IPS-18a (cell line): ENCODE data around the gene CTNNA1.
"Not testable (repeated sequence)": the region's sequence is repeated elsewhere in the genome, so short reads cannot be mapped to it uniquely, and the experiment has no call there.

Experiments used
- H3K27ac ChIP-seq: one replicate; pipeline ENCODE4 v1.5.1; 2013; ENCODE audit warnings: low read length
- H3K27me3 ChIP-seq: one replicate; pipeline ENCODE4 v1.6.1; 2013; ENCODE audit warnings: mild to moderate bottlenecking, low read length; ENCODE audit not compliant: control insufficient read depth, insufficient read depth
- H3K36me3 ChIP-seq: one replicate; pipeline ENCODE4 v1.6.1; 2013; ENCODE audit warnings: low read depth, low read length; ENCODE audit not compliant: control insufficient read depth
- H3K4me1 ChIP-seq: one replicate; pipeline ENCODE4 v1.6.1; 2013; ENCODE audit warnings: low read depth, low read length; ENCODE audit not compliant: control insufficient read depth
- H3K4me3 ChIP-seq: one replicate; pipeline ENCODE4 v1.5.1; 2013; ENCODE audit warnings: low read length
- H3K9ac ChIP-seq: one replicate; pipeline ENCODE4 v1.6.1; 2013; ENCODE audit warnings: mild to moderate bottlenecking, low read length, moderate library complexity
- H3K9me3 ChIP-seq: one replicate; pipeline ENCODE4 v1.6.1; 2013; ENCODE audit warnings: low read depth, low read length; ENCODE audit not compliant: control insufficient read depth

CTNNA1 gene

DNA sequence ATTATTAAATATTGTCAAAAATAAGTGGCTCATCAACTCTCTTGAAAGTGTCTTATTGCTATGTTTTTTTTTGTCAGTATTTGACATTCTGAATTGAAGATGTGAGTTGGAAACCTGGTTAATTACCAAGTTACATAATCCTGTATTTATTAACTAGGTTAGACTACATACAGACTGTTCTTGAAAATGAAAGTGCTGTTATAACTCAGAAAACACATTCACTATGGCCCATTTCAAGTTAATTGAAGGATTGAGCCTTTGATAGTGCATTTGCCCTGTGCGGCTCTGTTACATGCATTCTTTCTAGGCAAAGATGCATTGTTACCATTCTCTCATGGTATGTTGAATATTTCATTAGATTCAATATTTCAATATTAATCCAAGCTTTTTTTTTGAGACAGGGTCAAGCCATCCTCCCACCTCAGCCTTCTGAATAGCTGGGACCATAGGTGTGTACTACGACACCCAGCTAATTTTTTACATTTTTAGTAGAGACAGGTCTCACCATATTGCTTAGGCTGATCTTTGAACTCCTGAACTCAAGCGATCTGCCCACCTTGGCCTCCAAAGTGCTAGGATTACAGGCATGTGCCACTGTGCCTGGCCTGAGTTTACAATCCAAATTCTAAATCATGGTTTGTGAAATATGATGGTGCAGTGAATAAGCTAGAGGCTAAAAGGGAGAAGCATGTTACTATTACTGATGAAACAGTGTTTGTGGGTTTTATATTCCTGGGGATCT lies 10.0 kb downstream of the CTNNA1 start:
- H3K27ac ChIP-seq: no peak overlapping the region
- peaks cover 14% of the 10 kb centered on the region for H3K36me3 ChIP-seq
- H3K9ac ChIP-seq: no peak overlapping the region
- no peaks in the 10 kb centered on the region for H3K27me3 ChIP-seq
- no peaks in the 10 kb centered on the region for H3K4me1 ChIP-seq
- H3K9me3 ChIP-seq: peaks cover 5% of the 10 kb centered on the region
- no peak overlapping the region for H3K4me3 ChIP-seq

GRCh38 chr5:138770291-138770690 lies 17.1 kb downstream of the CTNNA1 start:
- no peak overlapping the region for H3K4me3 ChIP-seq
- no peak overlapping the region for H3K9ac ChIP-seq
- H3K27ac ChIP-seq: no peak overlapping the region
- peaks cover 4% of the 10 kb centered on the region for H3K36me3 ChIP-seq
- H3K27me3 ChIP-seq: no peaks in the 10 kb centered on the region
- H3K9me3 ChIP-seq: no peaks in the 10 kb centered on the region
- H3K4me1 ChIP-seq: no peaks in the 10 kb centered on the region

DNA sequence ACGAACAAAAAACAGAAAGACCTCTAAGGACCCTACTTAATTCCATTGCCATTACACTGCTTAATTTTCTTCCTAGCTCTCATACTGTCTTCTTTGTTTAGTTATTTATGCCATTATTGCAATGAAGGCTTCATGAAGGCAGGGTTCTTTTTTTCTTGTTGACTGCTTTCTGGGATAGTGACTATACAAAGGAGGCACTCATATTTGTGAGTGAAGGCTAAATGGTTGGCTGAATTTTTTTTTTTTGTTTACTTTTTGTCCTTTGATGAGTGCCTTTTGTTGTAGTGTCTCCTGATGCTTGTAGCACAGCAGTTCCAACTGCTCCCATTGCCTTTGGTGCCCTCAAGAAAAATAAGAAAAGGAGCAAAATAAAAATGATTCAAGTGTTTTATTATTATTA lies 17.8 kb downstream of the CTNNA1 start:
- no peaks in the 10 kb centered on the region for H3K9me3 ChIP-seq
- peaks cover 5% of the 10 kb centered on the region for H3K36me3 ChIP-seq
- H3K27ac ChIP-seq: no peak overlapping the region
- no peak overlapping the region for H3K4me3 ChIP-seq
- no peaks in the 10 kb centered on the region for H3K4me1 ChIP-seq
- no peaks in the 10 kb centered on the region for H3K27me3 ChIP-seq
- H3K9ac ChIP-seq: no peak overlapping the region

DNA sequence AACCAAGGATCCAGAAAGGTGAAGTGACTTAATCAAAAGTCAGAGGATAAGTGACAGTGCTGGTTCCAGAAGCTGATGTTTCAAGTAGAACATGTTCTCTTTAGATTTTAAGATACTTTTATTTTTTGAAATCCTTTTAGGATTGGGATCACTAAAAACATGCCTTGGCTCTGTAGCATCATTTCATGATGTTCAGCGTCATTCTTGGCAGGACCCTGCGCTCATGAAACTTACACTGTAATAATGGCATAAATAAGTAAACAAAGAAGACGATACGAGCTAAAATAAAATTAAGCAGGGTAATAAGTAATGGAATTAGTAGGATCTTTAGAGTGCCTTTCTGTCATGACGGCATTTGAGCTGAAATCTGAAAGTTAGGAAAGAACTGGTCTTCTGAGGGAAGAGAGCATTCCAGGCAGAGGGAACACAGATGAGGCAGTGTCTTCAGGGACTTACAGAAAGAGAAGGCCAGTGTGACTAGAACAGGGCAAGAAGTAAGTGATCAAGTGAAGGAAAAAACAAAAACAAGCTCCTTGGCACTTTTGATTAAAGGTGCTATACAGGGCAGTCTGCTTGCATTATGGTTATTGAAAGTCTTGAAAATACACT lies 19.9 kb downstream of the CTNNA1 start:
- Histone ChIP-seq H3K9me3 (no peaks in the 10 kb centered on the region), H3K4me3 (no peak overlapping the region), H3K27me3 (no peaks in the 10 kb centered on the region), H3K4me1 (no peaks in the 10 kb centered on the region), H3K36me3 (peaks cover 7% of the 10 kb centered on the region), H3K9ac (no peak overlapping the region), H3K27ac (no peak overlapping the region)

DNA sequence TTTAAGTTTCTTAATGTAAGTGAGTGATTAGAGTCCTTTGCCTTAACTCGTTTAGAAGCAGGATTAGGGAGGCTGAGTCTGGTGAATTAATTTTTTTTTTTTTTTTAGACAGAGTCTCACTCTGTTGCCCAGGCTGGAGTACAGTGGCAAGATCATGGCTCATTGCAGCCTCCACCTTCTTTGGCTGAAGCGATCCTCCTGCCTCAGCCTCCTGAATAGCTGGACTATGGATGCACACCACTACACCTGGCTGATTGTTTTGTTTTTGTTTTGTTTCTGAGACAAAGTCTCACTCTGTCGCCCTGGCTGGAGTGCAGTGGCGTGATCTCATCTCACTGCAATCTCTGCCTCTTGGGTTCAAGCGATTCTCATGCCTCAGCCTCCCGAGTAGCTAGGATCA lies 20.4 kb downstream of the CTNNA1 start:
- H3K27ac ChIP-seq, H3K4me3 ChIP-seq, H3K9ac ChIP-seq, H3K9me3 ChIP-seq, H3K4me1 ChIP-seq, H3K27me3 ChIP-seq: not testable (repeated sequence)
- H3K36me3 ChIP-seq: peaks cover 12% of the 10 kb centered on the region

DNA sequence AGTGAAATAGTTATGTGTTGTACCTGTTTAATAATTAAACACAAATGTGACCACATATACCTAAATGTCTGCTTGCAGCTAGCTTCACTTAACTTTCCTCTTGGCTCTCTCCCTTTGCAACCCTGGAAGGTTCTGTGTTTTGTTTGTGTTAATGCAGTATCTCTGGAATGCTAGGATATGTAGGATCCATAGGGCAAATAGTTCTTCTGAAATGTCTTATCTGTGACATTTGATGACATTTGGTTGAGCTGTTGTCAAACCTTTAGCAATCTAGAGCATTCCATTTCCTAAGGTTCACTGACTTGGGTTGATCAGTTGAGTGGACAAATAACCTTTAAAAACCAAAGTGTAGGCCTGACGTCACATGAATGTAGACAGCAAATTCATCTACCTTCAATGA lies 21.8 kb downstream of the CTNNA1 start:
- H3K9me3 ChIP-seq: no peaks in the 10 kb centered on the region
- H3K27me3 ChIP-seq: no peaks in the 10 kb centered on the region
- no peaks in the 10 kb centered on the region for H3K4me1 ChIP-seq
- no peak overlapping the region for H3K9ac ChIP-seq
- peaks cover 12% of the 10 kb centered on the region for H3K36me3 ChIP-seq
- H3K27ac ChIP-seq: no peak overlapping the region
- H3K4me3 ChIP-seq: no peak overlapping the region

DNA sequence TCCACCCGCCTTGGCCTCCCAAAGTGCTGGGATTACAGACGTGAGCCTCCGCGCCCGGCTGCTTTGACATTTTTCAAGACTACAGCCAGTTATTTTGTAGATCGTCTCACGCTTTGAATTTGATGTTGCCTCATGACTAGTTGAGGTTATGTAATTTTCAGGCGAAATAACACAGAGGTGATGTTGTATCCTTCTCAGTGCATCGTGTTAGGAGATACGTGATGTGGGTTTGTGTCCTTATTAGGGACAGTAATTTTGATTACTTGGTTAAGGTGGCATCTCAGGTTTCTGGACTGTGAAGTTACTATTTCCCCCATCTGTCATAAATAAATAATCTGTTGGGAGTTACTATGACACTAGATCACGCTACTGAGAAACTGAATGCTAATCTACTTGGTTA lies 25.0 kb downstream of the CTNNA1 start:
- H3K36me3 ChIP-seq: peaks cover 30% of the 10 kb centered on the region
- H3K27me3 ChIP-seq: no peaks in the 10 kb centered on the region
- H3K9ac ChIP-seq: no peak overlapping the region
- no peaks in the 10 kb centered on the region for H3K4me1 ChIP-seq
- H3K4me3 ChIP-seq: no peak overlapping the region
- no peaks in the 10 kb centered on the region for H3K9me3 ChIP-seq
- no peak overlapping the region for H3K27ac ChIP-seq

DNA sequence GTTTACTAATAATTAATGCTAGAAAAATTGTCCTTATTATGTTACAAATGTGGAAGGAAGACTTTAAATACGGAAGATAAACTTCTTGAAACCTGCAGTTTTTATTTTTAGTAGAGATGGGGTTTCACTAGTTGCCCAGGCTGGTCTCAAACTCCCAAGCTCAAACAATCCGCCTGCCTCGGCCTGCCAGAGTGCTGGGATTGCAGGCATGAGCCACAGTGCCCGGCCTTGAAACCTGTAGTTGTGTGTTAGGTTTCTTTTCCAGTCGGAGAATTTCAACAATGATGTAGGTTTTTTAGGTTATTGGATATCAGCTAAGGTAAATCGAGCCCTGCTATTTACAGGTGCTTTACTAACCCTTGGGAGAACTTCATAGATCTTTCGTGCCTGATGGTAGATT lies 30.8 kb downstream of the CTNNA1 start:
- no peak overlapping the region for H3K27ac ChIP-seq
- no peaks in the 10 kb centered on the region for H3K4me1 ChIP-seq
- H3K36me3 ChIP-seq: peaks cover 34% of the 10 kb centered on the region
- H3K27me3 ChIP-seq: no peaks in the 10 kb centered on the region
- no peak overlapping the region for H3K9ac ChIP-seq
- no peak overlapping the region for H3K4me3 ChIP-seq
- no peaks in the 10 kb centered on the region for H3K9me3 ChIP-seq

DNA sequence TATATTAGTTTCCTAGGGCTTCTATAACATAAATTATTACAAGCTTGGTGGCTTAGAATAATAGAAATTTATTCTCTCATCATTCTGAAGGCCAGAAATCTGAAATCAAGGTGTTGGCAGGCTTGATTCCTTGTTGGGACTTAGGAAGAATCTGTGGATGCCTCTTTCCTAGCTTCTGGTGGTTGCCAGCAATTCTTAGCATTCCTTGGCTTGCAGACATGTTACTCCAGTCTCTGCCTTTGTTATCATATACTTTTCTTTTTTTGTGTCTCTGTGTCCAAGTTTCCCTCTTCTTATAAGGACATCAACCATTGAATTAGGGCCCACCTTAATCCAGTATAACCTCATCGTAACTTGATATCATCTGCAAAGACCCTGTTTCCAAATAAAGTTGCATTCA lies 31.4 kb downstream of the CTNNA1 start:
- no peaks in the 10 kb centered on the region for H3K4me1 ChIP-seq
- H3K27me3 ChIP-seq: no peaks in the 10 kb centered on the region
- no peak overlapping the region for H3K27ac ChIP-seq
- H3K4me3 ChIP-seq: no peak overlapping the region
- H3K36me3 ChIP-seq: peaks cover 34% of the 10 kb centered on the region
- H3K9ac ChIP-seq: no peak overlapping the region
- no peaks in the 10 kb centered on the region for H3K9me3 ChIP-seq

DNA sequence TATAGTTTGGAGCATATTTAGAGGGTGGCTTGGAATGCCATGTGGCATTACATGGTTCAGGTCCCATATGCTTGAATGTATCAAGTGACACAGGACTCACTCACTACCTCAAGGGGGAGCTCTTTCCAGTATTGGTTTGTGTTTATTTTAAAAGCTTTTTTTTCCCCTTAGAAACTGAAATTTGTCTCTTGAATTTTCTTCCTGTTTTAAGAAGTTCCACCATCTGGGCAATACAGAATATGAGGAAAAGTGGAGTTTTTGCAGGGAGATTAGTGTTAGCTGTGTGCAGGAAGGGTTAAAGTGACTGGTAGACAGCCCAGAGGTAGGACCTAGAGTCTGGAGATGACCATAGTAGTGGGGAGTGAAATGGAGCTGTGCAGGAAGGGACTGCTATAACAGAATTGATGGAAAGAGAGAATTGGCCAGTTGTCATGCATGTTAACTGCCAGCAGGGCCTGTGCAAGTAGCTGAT lies 36.6 kb downstream of the CTNNA1 start:
- H3K27ac ChIP-seq: no peak overlapping the region
- no peak overlapping the region for H3K4me3 ChIP-seq
- no peak overlapping the region for H3K9ac ChIP-seq
- H3K27me3 ChIP-seq: no peaks in the 10 kb centered on the region
- no peaks in the 10 kb centered on the region for H3K9me3 ChIP-seq
- H3K36me3 ChIP-seq: peaks cover 13% of the 10 kb centered on the region
- H3K4me1 ChIP-seq: no peaks in the 10 kb centered on the region

- H3K27ac ChIP-seq: no peak overlapping the region
- H3K4me3 ChIP-seq: no peak overlapping the region
- H3K9me3 ChIP-seq: no peaks in the 10 kb centered on the region
- peaks cover 13% of the 10 kb centered on the region for H3K36me3 ChIP-seq
- no peaks in the 10 kb centered on the region for H3K4me1 ChIP-seq
- no peaks in the 10 kb centered on the region for H3K27me3 ChIP-seq
- H3K9ac ChIP-seq: no peak overlapping the region
These were observed 37.5 kb downstream of the CTNNA1 start for GRCh38 chr5:138790684-138791083.

DNA sequence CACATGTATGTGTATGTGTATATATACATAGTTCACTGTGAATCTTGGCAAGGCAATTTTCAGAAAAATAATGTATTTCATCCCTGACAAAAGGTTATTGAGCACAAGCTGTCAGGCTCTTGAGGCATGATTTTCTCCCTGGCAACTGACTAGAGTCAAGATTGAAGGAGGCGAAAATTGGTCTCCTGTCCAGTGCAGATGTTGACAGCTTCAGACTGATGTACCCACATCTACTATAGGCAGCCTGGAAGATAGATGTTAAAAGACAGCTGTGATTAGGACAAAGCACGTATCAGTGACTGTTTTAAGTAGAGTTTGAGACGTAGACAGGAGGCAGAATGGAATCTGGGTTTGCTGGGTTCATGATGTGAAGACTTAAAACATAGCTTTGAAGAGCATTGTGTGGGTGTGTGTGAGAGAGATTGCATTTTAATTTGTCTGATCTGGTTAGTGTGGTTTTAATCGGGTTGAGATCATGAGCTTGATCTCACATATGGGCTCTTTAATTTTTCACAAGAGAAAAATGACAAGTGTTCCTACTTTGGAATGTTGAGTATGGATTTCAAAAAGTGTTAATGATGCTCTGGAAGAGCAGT lies 39.1 kb downstream of the CTNNA1 start:
- Histone ChIP-seq H3K4me1 (no peaks in the 10 kb centered on the region), H3K4me3 (no peak overlapping the region), H3K36me3 (peaks cover 4% of the 10 kb centered on the region), H3K9me3 (no peaks in the 10 kb centered on the region), H3K9ac (no peak overlapping the region), H3K27me3 (no peaks in the 10 kb centered on the region), H3K27ac (no peak overlapping the region)
